GM21381 (cell line): Measurements from ENCODE around the gene ITGB2.

Experiments
- ATAC-seq: cut with Tn5 transposase; IDR thresholded peaks from one replicate; pipeline ENCODE4 v1.9.1; 2021; ENCODE audit warnings: mild to moderate bottlenecking, moderate library complexity; ENCODE audit not compliant: unreplicated experiment

ITGB2 gene

DNA sequence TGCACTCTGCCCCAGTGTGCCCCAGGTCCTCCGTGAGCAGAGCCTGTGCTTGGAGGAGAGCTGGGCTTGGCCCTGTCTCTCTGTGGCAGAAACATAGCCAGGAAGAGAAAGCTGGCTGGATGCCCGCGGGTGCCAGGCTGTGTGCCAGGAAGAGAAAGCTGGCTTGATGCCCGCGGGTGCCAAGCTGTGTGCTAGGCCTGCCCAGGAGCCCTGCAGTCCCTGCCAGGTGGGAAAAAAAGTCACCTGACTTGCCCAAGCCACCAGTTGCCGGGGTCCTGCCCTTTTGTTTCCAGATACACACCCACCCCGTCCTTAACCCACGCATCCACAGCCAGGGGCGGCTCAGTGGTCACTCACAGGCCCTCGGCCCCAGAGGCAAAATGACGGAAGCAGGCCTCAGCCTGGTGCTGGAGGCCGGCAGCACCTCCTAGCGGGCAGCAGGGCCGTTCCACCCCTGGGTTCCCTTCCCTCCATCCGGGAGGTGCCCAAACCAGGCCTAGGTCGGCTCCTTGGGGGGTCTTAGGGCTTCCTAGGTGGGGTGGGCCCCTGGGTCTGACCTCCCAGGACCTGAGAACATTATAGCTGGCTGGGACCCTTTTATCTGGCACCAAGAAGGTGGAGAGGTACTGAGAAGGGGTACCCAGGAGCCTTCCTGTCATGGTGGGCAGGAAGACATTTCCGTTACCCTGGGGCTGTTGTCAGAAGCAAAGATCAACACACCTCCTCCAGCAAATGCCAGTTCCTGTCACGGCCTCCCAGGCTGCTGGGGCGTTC is 9.1 kb downstream of the ITGB2 start:
- ATAC-seq, result no peak

- no peak for ATAC-seq
These were observed 9.7 kb downstream of the ITGB2 start for GRCh38 chr21:44911068-44911383.

GRCh38 chr21:44910229-44911067 is 10.3 kb downstream of the ITGB2 start:
- no peak for ATAC-seq

GRCh38 chr21:44909719-44910118 is 11.0 kb downstream of the ITGB2 start:
- no peak for ATAC-seq

GRCh38 chr21:44908908-44909307 is 11.8 kb downstream of the ITGB2 start:
- no peak for ATAC-seq

GRCh38 chr21:44907966-44908895 is 12.5 kb downstream of the ITGB2 start:
- no peak for ATAC-seq

- no peak for ATAC-seq
These were observed 13.3 kb downstream of the ITGB2 start for GRCh38 chr21:44907225-44907965.

DNA sequence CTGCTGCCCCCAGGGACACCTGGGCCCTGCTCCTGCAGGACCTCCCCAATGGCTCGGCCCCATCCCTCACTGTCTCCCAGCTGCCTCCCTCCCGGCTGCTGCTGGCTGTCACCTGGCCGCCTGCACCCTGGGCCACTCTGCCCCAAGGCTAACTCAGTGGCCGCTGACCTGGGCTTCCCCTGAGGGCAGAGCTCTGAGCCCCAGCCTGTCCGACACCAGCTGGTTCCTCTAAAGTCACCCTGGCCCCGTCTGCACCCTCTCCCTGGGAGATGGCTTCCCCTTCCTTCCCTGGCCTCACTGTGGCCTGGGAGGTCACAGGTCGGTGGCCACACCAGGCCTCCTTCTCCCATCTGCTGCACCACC is 15.0 kb downstream of the ITGB2 start:
- ATAC-seq, result no peak

GRCh38 chr21:44905016-44905727 is 15.5 kb downstream of the ITGB2 start:
- no peak for ATAC-seq

DNA sequence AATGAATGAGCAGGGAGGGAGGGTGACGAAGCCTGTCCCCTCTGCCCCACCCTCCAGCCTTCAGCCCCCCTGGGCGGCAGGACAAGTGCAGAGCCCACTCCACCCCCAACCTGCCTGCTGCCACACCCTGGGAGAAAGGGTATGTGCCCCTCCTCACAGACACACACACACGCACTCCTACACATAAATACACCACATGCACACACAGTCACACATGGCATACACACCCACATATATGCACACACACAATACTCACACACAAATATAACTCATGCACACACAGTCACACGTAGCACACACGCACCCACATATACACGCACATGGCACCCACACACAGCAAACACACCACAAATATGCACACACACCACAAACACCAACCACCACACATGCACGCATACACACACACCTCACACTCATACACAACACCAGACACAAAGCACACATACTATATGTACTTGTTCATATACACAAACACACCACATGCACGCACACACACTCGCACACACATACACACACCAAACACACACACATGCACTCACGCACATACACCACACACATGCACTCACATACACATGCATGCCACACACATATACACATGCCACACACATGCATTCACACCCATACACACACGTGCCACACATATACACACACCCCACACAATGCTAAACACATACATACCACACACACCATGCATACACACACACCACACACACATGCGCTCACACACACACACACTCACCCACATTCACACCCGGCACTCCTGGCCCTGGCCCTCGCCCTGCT is 16.4 kb downstream of the ITGB2 start:
- ATAC-seq, result no peak

- ATAC-seq, result no peak
These were observed 17.0 kb downstream of the ITGB2 start for GRCh38 chr21:44903689-44904088.

- no peak for ATAC-seq
These were observed 17.5 kb downstream of the ITGB2 start for GRCh38 chr21:44903050-44903685.

DNA sequence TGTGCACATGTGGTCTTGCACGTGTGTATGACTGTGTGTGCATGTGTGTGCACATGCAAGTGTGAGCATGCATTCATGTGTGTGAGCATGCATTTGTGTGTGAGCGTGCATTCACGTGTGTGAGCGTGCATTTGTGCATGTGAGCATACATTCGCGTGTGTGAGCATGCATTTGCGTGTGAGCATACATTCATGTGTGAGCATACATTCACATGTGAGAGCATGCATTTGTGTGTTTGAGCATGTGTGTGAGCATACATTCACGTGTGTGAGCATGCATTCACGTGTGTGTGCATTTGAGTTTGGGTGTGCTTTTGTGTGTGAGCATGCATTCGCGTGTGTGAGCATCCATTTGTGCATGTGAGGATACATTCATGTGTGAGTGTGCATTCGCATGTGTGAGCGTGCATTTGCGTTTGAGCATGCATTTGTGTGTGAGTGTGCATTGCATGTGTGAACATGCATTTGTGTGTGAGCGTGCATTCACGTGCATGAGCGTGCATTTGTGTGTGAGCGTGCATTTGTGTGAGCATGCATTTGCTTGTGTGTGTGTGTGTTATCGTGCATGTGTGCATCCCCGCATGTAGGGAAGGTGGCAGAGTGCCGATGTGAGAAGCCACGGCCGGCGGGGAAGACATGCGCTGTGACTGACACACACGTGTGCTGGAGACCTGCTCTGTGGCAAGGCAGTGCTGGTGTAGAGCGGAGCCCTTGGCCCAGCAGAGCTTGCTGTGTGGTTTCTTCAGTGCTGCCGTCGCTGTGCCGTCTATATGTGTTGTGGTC is 18.2 kb downstream of the ITGB2 start:
- no peak for ATAC-seq

DNA sequence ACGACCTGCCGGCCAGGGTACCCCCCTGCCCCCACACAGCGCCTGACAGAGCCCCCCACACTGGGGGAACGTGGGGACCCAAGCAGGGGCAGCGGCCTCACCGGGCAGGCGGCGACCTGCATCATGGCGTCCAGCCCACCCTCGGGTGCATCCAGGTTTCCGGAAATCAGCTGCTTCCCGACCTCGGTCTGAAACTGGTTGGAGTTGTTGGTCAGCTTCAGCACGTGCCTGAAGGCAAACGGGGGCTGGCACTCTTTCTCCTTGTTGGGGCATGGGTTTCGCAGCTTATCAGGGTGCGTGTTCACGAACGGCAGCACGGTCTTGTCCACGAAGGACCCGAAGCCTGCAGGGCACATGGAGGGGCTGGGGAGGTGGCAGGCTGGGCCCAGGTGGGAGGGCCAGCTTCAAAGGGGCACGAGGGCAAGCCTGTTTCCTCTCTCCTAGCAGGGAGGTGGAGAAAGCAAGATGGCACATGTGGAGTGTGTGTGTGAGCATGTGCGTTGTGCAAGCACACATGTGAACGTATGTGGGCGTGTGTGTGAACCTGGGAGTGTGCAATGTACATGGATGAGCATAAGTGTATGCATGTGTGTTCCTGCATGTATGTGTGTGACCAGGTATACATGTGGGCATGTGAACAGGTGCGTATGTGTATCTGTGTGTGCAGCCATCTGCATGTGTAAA is 19.2 kb downstream of the ITGB2 start:
- no peak for ATAC-seq

DNA sequence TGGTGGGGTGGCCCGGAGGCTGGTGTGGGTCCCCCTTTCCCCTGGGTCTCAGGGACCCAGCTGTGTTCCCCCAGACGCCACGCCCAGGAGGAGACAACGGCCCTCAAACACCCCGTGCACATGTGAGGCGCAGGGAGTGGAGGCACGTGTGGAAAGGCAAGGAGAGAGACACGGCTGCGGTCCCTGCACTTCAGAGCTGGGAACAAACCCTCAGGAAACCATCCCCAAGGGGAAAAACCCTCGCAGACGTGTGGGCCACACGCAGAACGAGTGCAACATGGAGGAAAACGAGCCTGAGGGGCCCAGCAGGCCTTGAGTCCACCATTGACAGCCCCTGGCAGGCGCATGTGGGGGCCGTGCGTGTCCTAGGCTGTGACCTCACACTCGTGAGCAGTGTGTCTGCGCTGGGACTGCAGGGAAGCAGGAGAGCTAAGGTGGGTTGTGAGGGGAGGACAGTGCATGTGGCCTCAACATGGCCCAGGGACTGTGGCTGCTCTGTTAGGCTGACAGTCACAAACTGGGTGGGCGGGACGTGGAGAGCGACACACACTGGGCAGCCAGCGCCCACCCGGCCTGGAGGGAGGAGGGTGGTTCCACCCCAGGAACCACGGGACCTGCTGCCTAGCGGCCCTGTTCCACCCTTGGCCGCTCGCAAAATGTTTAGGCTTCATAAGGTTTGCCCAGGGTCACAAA is 20.0 kb downstream of the ITGB2 start:
- ATAC-seq, result no peak

DNA sequence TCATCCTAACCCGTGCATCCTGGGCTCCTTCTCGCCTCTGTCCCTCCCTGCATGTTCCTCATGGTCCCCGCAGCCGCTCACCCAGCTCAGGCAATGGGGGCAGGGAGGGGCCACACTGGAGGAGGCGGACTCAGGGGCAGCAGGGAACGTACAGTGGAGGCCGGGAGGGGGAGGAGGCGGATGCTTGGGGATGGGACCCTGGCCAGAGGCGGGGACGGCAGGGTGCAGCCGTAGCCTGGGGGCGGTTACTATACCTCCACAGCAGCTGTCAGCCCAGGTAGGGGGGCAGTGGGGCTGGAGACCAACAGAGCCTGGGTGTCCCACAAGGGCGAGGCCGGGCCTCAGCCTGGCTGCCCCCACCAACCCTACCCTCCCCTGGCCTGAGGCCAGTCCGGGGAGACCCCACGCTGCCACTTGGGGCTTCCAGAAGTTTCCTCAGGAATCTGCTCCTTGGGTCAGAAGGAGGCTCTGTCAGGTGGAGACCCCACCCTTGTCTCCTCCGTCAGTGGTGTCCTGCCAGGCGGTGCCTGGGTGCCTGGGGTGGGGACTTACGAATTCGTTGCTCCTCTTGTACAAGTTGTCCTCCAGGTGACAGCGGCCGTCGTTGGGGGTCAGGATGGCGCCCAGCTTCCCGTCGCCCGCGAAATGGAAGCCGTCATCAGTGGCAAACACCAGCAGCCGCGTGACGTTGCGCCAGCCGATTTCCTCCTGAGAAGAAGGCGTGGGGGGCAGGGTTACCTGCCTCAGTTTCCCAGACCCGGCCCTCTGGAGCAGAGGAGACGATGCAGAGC is 20.7 kb downstream of the ITGB2 start:
- no peak for ATAC-seq
